ACHN (cell line): ENCODE results near the gene ADCY1.

ENCODE experiments used
- DNase-seq: peaks from one replicate; pipeline ENCODE4 v3.0.0-alpha.2; 2015
- in situ Hi-C: cut with HindIII; loops from 2 replicates; pipeline ENCODE4 v1.10.0; 2017; ENCODE audit warnings: low sequenced_read_pairs, low pct_ligation_motif_present, low pct_unique_long_range_greater_than_20kb

Gene ADCY1

DNA sequence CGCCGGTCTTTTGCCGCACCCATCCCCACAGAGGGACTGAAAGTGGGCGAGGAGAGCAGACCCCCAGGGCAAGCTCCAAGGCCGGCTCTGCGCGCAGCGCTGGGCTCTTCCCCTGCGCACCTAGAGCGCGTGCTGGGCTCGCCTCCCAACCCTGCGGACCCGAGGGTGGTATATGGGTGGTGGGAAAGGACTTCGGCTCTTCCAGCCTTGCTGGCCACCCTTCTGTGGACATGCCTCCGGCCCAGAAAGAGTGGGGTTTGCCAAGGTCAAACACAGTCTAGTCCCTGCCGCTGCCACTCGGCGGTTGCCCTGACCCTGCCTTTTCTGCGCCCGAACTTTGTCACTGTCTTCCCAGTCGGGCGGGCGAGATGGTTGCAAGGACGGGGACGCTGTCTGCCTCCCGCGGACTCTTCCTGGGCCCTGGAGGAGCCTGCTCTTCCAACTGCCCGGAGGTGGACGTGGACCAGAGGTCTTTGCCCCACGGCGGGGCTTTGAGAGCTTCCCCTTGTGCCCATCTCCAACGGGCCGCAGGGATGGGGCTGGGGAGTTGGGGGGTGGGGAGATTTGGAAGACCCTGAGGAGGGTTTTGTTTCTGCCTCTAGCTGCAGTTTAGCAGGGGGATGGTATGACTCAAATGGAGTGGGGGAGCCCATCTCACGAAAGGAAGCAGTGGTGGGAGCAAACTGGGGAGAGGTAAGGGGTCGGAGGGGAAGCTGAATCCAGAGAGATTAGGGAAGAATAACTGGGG, 1.5 kb downstream of the ADCY1 start:
- no peak for DNase-seq
- in situ Hi-C loops: no loop called here

- in situ Hi-C loops: no loop called here
- DNase-seq: no peak
These were observed 2.2 kb downstream of the ADCY1 start for GRCh38 chr7:45576249-45576929.

- in situ Hi-C loops: no loop called here
- no peak for DNase-seq
These were observed 3.9 kb downstream of the ADCY1 start for GRCh38 chr7:45578022-45578421.

- in situ Hi-C loops: no loop called here
These were observed 4.3 kb downstream of the ADCY1 start for GRCh38 chr7:45578467-45578866.

GRCh38 chr7:45579391-45579801, 5.2 kb downstream of the ADCY1 start:
- in situ Hi-C loops: no loop called here
- no peak for DNase-seq

More at GRCh38 chr7:45578467-45578866, 4.3 kb downstream of the ADCY1 start:
- DNase-seq: no peak

- in situ Hi-C loops: no loop called here
- peak; percentile 17 for DNase-seq
These were observed 6.1 kb downstream of the ADCY1 start for GRCh38 chr7:45580053-45580872.

- in situ Hi-C loops: no loop called here
- DNase-seq: no peak
These were observed 7.2 kb downstream of the ADCY1 start for GRCh38 chr7:45581271-45581780.

GRCh38 chr7:45582136-45582749, 8.1 kb downstream of the ADCY1 start:
- in situ Hi-C loops: no loop called here
- no peak for DNase-seq

DNA sequence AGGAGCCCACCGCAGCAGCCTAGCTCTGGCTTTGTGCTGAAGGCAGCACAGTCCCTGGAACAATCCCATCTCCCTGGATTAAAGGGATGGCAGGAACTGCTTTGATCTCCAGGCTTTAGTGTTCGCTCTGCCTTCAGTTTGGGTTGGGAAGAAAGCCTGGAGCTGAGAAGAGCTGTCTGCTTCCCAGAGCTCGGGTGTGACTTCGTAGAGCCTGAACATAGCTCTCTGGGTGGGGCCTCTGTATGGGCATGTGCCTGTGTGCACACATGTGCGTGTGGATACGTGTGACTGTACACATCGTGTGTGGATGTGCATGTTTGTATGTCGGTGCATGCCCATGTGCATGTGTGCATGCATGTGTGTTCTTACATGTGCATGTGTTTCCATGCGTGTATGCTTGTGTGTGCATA, 8.7 kb downstream of the ADCY1 start:
- in situ Hi-C loops: no loop called here
- no peak for DNase-seq

- no peak for DNase-seq
- in situ Hi-C loops: no loop called here
These were observed 9.1 kb downstream of the ADCY1 start for GRCh38 chr7:45583296-45583695.

- in situ Hi-C loops: no loop called here
- no peak for DNase-seq
These were observed 10.4 kb downstream of the ADCY1 start for GRCh38 chr7:45584261-45585210.

- in situ Hi-C loops: no loop called here
- DNase-seq: no peak
These were observed 11.5 kb downstream of the ADCY1 start for GRCh38 chr7:45585628-45586027.

GRCh38 chr7:45586542-45587520, 12.7 kb downstream of the ADCY1 start:
- in situ Hi-C loops: no loop called here
- no peak for DNase-seq

DNA sequence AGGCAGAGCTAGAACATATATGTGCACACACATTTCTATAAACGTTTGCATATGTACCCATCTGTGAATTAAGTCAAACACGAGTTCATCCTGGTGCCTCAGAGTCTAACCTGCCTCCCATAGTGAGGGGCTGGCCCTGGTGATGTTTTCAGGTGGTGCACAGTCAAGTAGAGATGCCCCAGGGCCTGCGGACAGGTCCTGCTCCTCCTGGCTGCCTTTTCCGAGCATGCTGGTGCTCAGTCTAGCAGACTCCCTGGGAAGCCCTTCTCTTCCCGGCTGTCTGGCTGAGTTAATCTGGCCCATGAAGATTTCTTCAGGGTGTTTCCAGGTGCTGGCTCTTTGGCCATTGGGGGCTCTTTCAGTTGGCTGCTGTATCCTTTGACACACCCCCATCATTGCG, 14.3 kb downstream of the ADCY1 start:
- DNase-seq: no peak
- in situ Hi-C loops: no loop called here

DNA sequence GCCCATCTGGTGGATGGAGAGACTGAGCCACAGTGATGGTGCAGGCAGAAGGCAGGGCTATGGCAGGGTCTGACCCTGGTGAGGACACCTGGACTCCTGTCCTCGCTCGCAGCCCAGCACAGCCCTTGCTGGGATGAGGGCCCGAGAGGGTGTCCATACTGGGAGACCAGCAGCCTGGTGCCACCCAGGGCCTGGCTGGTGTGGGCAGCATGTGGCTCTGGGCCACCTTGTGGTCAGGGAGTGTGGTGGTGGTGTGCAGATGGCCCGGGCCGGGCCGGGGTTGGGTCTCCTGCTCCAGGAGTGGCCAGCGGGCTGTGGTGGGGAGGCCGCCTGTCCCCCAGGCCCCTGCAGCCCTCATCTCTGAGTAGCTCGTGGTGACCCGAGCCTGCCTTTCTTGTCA, 14.9 kb downstream of the ADCY1 start:
- no peak for DNase-seq
- in situ Hi-C loops: no loop called here

- in situ Hi-C loops: no loop called here
- DNase-seq: no peak
These were observed 15.9 kb downstream of the ADCY1 start for GRCh38 chr7:45589915-45590678.
